IPS-11a (cell line): ENCODE measurements around the gene RNASE9.
A peak's percentile ranks its signal among the peaks of the same experiment; 100 is the strongest.
"Not testable (repeated sequence)": the region's sequence is repeated elsewhere in the genome, so short reads cannot be mapped to it uniquely, and the experiment has no call there.

Experiments used
- H3K4me3 ChIP-seq: one replicate; pipeline ENCODE4 v1.5.1; 2013; ENCODE audit warnings: low read depth, low read length, control low read depth

The RNASE9 gene

DNA sequence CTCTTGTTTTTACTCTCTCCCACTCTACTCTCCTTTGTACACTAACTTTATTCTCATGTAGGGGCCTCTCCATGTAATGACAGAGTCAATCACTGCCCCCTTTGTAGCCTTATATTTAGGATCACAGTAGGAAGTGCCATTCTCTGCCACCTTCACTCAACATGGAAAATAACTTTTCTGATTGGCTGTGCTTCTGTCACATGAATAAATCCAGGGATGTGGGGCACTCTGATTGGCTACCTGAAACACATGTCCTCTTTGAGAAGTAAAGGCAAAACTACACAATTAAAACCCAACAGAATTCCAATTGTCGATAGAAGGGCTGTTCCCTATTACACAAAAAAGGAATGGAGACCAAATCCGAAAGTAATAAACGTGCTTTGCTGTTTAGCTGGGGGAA is at the start of gene RNASE9:
RNASE9 (minus strand) TSS at position 87 of the 400 bp plus-strand sequence.
- no peak within 1 kb of the TSS for H3K4me3 ChIP-seq

DNA sequence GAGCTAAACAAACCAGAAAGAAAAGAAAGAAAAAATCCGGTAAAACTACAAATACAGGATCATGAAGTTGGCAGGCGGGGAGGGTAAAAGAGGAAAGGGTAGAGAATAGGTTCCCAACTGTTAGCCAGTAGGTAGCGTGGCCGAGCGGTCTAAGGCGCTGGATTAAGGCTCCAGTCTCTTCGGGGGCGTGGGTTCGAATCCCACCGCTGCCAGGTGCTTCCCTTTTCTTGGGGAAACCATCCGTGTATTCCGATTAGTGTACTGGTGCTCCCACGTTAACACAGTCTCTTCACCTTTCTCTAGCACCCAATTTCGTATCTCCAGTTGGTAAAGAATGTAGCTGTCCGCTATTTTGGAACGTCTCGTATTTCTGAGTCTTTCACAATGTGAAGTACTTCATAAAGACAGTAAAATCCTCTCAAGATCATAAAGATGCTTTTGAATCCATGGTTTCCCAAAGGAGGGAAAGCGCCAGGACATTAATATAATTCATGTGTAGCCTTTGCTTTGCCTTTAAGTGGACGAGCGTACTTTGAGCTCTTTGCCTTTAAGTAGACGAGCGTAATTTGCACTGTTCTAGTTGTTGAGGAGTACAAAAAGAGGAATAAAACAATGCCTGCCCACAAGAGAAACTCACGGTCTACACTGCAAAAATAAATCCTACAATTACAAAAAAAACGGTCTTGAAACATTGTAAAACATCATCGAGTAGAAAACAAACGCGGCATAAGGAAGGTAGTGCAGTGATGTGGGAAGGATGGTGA is 49.3 kb upstream of the RNASE9 start:
- H3K4me3 ChIP-seq = peak overlapping the region; percentile 97

DNA sequence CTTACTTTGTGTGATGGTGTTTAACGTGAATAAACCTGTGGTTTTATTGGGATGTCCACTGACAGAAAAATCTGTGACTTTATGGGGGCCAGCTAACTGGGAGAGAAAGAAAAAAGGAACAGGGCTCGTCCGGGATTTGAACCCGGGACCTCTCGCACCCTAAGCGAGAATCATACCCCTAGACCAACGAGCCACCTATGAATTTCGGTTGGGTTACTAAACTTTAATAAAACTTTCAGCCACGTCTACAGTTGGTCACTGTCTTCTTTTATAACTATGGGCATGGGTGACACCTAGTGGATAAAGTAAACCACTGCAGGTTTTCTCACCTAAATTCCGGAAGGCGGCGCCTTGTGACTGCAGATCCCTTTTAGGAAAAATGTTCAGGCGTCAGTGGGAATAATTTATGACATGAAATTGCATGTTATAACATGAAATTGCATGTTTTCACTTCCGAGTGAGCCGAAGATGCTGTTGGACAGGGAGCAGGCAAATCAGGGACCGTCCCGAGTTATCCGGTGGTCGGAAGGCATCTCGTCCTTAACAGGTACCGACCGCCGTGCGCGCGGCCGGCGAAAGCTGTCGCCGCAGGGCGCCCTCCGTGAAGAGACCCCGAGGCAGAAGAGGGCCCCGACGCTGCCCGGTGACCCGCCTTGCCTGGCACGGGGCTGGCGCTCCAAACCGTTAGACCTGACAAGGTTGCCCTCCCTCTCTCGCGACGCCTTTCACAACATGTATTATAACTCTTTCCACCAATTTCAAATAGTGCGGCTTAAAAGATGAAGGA is 48.6 kb upstream of the RNASE9 start:
- peak overlapping the region; percentile 97 for H3K4me3 ChIP-seq

DNA sequence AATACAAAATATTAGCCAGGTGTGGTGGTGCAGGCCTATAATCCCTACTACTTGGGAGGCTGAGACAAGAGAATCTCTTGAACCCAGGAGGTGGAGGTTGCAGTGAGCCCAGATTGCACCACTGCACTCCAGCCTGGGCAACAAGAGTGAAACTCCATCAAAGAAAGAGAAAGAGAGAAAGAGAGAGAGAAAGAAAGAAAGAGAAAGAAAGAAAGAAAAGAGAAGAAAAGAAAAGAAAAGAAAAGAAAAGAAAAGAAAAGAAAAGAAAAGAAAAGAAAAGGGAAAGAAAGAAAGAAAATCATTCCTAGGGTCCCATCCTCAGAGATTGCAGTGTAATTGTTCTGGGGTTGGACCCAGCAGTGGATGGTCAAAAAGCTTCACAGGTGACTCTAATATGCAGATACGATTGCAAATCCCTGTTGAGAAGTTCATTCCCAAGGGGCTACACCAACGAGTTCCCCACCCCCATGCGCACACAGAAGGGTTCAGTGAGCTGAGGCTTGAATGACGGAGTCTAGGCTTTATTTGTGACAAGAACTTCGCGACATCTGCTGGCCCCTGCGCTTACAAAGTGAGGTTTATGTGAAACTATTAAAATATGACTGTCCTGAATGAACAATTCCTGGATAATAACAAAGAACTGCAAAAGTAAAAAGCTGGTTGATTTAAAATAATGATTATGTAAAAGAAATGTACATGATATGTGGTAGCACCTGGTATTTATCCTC is 47.7 kb upstream of the RNASE9 start:
- no peak overlapping the region for H3K4me3 ChIP-seq

DNA sequence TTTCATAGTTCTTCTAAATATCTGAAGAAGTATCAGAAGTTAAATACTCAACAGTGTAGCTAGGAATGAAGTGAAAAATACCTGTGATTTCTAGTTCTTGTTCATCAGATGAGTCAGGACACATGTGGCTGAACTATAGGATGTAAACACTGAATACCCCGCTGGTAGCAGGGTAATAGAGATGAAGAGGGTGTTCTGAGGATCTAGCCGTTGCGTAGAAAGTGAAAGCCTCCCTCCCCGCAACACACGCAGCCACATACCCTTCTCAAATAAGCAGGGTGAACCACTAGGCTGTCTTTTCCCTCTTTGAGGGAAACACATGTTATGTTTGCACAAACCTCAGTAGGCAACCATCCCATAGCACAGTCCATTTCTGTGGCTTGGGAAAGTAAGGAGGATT is 46.8 kb upstream of the RNASE9 start:
- H3K4me3 ChIP-seq = no peak overlapping the region

DNA sequence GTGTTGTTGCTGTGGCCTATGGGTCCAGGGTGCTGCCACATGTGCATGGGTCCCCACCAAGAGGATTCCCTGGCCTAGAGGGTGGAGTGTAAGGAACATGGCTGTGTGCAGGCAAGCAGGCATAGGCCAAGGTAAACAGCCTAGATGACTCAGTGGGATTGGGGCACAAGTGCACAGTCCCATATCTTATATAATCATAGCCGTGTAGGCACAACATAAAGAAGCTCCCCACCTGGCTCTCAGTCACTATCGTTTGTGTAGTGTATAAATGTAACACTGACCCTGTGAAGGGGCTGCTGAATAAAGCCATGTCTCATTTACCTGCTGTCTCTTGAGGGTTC is 46.0 kb upstream of the RNASE9 start:
- H3K4me3 ChIP-seq = no peak overlapping the region

DNA sequence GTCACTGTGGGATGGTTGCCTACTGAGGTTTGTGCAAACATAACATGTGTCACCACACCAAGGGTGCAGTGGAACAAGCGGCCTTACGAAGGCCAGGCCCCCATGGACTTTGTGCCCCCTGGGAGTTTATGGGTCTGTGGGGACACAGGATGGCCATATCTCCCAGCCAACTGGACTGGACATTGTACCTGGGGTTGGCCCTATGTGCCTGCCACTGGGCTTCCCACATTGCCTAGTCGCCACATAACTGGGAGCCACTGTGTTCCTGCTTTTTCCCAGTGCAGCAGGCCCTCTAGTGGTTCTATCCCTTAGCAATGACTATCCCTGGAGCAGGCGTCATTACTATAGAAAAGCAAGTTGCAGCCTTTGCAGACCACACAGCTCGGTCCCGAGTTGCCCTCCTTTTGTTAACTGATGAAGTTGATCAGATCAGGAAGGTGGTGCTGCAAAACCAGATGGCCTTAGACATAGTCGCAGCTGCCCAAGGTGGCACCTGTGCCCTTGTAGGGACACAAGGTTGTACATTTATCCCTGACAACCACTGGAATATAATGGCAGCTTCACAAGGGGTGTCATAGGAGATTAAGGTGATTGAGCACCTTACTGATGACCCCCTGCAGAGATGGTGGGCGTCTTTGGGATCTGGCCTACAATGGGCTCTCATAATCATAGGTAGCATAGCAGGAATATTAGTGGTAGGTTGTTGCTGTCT is 45.5 kb upstream of the RNASE9 start:
- no peak overlapping the region for H3K4me3 ChIP-seq

DNA sequence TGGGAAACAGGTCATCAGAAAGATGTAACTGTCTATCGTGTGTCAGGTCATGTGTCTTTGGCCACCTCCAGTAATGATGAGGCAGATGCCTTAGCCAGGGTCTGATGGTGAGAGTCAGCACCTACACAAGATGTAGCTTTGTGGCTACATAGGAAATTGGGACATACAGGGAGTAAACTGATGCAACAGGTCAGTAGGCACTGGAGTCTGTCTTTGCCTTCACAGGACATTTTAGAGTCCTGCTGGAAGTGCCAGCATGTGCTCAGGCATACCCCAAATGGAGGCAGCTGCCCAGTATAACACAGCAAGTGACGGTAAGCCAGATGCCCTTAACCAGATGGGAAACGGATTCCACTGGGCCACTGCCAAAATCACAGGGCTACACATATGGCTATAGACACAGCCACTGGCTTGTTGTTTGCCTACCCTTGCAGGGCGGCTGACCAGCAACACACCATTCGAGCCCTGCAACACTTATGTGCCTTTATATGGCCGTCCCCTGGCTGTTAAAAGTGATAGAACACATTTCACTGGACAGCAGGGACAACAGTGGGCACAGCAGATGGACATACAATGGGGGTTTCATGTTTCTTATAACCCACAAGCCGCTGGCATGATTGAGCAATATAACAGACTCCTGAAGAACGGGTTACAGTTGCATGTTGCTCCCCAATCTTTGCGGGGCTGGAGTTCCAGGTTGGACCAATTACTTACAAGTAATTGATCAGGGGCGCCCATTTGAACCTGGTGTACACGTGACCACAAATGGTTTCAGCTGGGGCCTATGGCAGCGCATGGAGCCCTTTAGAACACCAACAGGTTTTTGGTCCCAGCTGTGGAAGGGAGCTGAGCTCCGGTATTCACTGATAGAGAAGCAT is 43.2 kb upstream of the RNASE9 start:
- no peak overlapping the region for H3K4me3 ChIP-seq

DNA sequence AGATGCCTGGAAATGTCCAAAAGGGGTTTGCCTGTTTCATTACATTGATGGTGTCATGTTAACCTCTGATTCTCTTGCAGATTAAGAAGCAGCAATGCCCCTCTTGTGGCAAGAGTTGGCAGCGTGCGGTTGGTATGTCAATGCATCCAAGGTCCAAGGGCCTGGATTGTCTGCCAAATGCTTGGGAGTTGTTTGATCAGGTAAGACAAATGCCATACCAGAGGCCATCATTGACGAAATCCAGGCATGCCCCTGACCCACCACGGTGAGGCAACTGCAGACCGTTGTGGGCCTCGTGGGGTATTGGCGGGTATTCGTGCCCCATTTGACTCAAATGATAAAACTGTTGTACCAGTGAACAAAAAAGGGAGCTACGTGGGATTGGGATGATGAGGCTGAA is 41.7 kb upstream of the RNASE9 start:
- no peak overlapping the region for H3K4me3 ChIP-seq

DNA sequence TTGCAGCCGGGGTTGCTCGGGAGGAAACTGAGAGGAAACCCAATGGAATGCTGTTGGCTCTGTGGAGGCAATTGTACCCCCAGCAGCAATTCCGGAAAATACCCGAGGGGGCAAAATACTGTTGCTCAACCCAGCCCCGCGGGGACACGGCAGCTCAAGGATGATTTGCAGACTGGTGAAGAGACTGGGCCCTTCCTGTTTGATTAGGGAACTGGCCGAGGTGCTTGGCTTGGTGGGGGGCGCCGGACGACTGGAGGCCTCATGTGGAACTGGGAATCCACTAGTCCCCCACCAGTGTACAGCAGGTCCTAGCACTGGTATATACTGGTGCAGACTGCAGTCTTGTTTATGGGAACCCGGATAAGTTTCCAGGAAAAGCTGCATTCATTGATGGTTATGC is 40.7 kb upstream of the RNASE9 start:
- H3K4me3 ChIP-seq = no peak overlapping the region

DNA sequence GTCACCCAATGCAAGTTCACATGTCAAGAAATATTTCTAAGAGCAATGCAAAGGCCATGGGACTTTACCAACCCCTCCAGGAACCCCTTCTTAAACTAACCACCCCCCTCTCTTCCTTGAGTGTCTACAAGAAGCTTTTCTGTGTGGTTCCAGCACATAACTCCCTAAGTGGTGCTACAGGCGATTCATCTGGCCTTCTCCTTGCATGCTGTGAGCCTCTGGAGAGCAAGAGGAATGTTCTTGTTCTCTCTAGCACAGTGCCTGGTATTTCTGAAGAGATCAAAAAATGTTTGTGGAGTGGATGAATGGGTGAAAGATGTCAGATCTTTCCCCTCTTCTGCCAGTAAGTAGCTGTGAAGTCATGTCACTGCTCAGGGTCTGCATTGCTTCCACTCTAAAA is 36.3 kb upstream of the RNASE9 start:
- H3K4me3 ChIP-seq = no peak overlapping the region

DNA sequence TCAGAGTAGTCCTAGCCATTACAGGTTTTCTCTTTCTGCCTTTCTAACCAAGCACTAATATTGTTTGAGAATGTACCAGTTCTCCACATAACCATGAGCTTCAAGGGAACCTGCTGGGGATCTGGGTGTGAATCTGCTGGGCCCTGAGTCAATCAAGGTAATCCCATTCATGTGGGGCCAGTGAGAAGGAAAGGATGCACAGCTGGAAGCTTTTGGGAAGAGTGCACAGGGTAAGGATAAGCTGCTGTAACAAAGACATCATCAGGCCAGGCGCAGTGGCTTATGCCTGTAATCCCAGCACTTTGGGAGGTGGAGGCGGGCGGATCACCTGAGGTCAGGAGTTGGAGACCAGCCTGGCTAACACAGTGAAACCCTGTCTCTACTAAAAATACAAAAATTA is 34.9 kb upstream of the RNASE9 start:
- H3K4me3 ChIP-seq = not testable (repeated sequence)

DNA sequence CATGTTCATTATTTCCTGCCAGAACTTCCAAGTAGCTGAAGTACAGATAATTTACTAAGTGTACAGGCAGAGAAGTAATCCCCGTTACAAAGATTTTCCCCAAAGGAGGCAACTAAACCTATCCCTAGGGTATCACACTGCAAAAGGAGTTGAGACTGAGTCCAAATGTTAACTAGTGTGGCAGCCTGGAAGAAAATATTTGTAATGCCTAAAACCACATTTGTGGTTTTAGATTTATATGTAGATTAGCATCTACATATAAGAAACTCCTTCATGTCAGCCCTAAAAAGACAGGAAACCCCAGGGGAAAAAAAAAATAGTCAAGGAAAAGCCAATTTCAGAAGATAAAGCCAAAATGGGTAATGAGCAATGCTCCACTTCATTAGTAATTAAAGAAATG is 31.7 kb upstream of the RNASE9 start:
- no peak overlapping the region for H3K4me3 ChIP-seq

DNA sequence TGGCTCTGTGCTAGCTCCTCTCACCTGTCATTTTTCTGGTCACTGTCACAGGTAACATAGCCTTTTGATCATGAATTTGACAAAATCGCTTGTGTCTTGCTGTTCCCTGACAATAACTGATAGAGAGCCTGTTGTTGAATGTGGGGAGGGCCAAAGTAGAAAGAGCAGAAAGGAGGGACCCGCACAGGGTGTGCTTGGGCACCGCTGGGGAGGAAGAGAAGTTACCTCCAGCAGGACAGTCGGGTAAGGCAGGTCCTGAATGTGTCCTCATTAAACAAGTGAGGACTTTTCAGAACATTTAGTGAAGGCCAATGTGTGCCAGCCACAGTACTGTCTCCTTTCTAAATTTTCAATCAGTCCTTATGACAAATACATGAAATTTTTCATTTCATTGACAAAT is 30.4 kb upstream of the RNASE9 start, which contains the start of gene RNASE12:
RNASE12 (minus strand) TSS at position 142 of the 400 bp plus-strand sequence. CDS start 653 bp downstream, outside the sequence.
- H3K4me3 ChIP-seq = no peak within 1 kb of the TSS

DNA sequence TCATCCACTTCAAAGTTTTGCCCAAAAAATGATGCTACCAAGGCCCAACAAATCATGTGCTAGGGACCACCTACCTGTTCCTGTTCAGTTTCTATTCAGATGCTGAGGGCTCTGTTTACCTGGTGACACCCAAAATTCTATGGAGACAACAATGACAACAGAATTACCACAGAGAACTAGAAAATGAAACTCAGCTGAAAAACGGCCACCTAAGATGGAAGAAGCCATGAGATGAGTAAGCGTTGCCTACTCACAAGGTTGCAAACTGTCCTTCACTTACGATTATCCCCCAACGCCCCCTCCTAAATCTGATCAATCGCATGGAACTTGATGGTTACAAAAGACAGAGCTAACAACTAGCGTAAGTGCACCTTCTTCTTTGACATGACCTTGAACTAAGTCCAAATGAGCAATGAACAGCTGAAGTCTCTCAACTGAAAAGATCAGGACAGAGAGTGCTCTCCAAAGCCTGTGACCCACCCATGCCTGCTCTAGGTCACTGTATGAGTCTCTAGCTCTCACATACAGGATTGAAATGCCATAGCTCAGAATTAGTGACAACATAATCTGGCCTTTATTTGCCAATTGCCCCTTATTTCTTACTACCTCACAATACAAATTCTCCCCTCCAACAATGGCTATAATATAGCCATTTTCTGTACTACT is 26.8 kb upstream of the RNASE9 start, which contains the start of gene RNASE11:
RNASE11 (minus strand) TSS at position 513 of the 666 bp plus-strand sequence.
- no peak within 1 kb of the TSS for H3K4me3 ChIP-seq

DNA sequence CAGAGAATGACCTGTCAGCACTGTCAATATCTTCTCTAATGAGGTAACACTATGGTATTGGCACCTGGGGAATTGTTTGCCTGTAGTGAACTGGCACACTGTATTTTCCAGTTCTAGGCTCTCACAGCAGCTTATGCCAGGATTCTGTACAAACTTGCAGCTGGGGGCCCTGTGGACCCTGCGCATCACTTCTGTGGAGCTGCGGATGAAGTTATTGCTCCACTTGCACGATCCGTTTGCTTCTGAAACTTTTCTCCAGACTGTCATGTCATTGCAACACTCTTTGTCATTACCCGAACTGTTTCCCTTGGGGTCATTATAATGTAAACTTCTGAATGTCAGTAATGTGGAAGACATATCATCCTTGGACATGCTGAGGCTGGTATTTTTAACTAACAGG is 23.1 kb upstream of the RNASE9 start:
- H3K4me3 ChIP-seq = no peak overlapping the region

DNA sequence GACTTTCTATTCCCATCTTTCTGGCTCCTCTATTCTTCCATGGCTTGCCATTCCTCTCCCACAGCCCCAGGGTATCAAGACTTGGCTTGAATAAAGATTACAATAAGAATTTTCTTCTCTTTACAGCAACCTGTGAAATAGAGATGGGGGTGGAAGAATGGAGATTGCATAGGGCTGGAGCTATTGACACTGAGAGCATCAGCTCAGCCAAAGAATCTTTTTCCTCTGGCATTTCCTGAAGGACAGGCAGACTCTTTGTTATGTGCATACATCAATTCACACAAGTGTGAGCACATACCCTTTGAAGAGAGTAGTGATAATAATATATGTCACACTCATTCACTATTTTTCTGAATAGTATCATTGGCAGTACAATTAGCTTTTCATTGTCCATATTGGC is 22.3 kb upstream of the RNASE9 start:
- no peak overlapping the region for H3K4me3 ChIP-seq

DNA sequence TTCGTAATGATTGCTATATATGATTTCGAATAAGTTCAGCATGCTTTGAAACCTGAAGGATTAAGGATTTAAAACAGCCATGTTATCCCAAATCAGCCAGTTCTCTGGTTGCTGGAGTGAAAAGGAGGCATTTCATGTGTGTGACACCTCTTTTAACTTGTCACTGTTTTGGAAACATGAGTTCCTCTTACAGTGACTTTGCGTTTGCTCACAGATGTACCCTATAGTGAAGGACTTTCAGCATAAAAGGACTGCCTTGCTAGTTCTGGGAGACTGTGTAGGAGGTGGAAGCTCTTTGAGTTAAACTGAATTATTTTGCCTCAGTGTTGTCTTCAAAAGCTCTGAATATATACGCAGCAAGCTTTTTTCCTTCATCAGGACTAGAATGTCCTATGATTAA is 19.4 kb upstream of the RNASE9 start:
- H3K4me3 ChIP-seq = no peak overlapping the region

DNA sequence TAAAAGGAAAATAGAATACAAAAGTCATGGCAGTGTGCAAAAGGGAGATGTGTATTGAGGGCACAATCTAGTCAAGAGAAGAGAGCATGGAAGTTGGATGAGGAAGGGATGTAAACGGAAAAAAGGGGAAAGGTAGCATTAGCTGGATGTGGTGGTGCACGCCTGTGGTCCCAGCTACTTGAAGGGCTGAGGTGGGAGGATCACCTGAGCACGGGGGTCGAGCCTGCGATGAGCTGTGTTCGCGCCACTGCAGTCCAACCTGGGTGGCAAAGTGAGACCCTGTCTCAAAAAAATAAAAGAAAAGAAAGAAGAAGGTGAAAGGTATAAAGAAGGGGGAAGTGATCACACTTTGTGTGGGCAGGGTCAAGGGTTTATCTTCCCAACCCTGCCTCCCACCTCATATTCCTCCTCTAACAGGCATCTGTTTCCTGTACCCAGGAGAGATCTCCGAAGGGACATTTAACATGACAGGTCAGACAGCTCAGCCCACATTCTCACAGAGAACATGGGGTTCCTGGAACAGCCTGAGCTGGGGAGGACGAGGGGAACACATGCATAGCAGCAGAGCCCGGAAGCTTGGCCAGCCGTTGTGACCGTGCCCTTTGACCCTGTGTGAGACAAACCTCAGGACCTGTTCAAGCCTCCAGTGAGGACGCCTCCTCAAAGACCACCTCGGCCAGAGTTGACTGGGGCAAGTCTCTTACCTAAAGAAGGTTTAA is 18.1 kb upstream of the RNASE9 start:
- H3K4me3 ChIP-seq = no peak overlapping the region
